Tibial artery (tissue), 4 donors: ENCODE measurements around the gene GPR68.
A peak's percentile ranks its signal among the peaks of the same experiment; 100 is the strongest.

Experiments used
- DNase-seq, 2 donors: peaks; one replicate each; pipeline ENCODE4 v3.0.0-alpha.2; 2019
- H3K27ac ChIP-seq, 2 donors: fragments of 200-600 bp; sonication (generic) in 1 of 2; 1 replicate in 1 of 2; 2 replicates in 1 of 2; pipeline ENCODE4 v1.5.1; 2018 to 2019; ENCODE audit warnings: mild to moderate bottlenecking in 1 of 2
- H3K27me3 ChIP-seq, 2 donors: fragments of 200-600 bp; sonication (generic) in 1 of 2; one replicate each; pipeline versions ENCODE4 v1.5.1 to v1.6.0; 2016 to 2019
- H3K36me3 ChIP-seq, 3 donors: fragments of 200-600 bp; sonication (generic) in 2 of 3; one replicate each; pipeline ENCODE4 v1.5.1; 2016 to 2019; ENCODE audit warnings: mild to moderate bottlenecking in 2 of 3
- H3K4me1 ChIP-seq, 4 donors: fragments of 200-600 bp; sonication (generic) in 2 of 4; 1 replicate in 3 of 4; 2 replicates in 1 of 4; pipeline ENCODE4 v1.5.1; 2016 to 2019
- H3K4me3 ChIP-seq, 2 donors: fragments of 200-600 bp; sonication (generic) in 1 of 2; 1 replicate in 1 of 2; 2 replicates in 1 of 2; pipeline ENCODE4 v1.5.1; 2018 to 2019; ENCODE audit warnings: mild to moderate bottlenecking in 2 of 2
- H3K9me3 ChIP-seq, 3 donors: fragments of 200-600 bp; sonication (generic) in 1 of 3; one replicate each; pipeline ENCODE4 v1.5.1; 2016 to 2019
- CTCF ChIP-seq, 2 experiments: fragments of 200-600 bp in 1 of 2; fragments of 450-650 bp in 1 of 2; IDR thresholded peaks; one replicate each; pipeline ENCODE4 v1.5.1; 2017 to 2019; ENCODE audit warnings: antibody characterized with exemption in 2 of 2, mild to moderate bottlenecking in 1 of 2, moderate library complexity in 1 of 2
- intact Hi-C: fragments of 100-400 bp; cut with DNase I; formaldehyde crosslinking; loops from one replicate; pipeline ENCODE4 v1.15.0; 2023; ENCODE audit warnings: low total_unique reads

The GPR68 gene

GRCh38 chr14:91244501-91244901 is at the start of gene GPR68:
TSS of gene GPR68 (minus strand) at chr14:91244704. CDS start at chr14:91235050, 9,654 bp downstream.
- no peaks in the 10 kb centered on the region for H3K27me3 ChIP-seq
- TF ChIP-seq CTCF (IDR thresholded peaks at IDR 0.05), result no peak
- no peaks in the 10 kb centered on the region for H3K9me3 ChIP-seq
- intact Hi-C loops, result no loop called here
- H3K4me3 ChIP-seq, result no peak within 1 kb of the TSS
- H3K36me3 ChIP-seq, result no peaks in the 10 kb centered on the region
- no peak within 1 kb of the TSS for H3K27ac ChIP-seq
- DNase-seq, result peak; percentile 70 to 77
- H3K4me1 ChIP-seq, result peaks cover 0 to 18% (median 0%) of the 10 kb centered on the region in 4 donors

GRCh38 chr14:91294153-91294552 is 49.6 kb upstream of the GPR68 start:
- Histone ChIP-seq H3K4me1 (peaks cover 0 to 7% (median 3%) of the 10 kb centered on the region in 4 donors), H3K4me3 (no peak overlapping the region), H3K36me3 (no peaks in the 10 kb centered on the region), H3K9me3 (no peaks in the 10 kb centered on the region), H3K27me3 (peaks cover 0 to 16% of the 10 kb centered on the region in 2 donors), H3K27ac (no peak overlapping the region)
- no peak for TF ChIP-seq CTCF (IDR thresholded peaks at IDR 0.05)
- intact Hi-C loops, result no loop called here
- no peak for DNase-seq

DNA sequence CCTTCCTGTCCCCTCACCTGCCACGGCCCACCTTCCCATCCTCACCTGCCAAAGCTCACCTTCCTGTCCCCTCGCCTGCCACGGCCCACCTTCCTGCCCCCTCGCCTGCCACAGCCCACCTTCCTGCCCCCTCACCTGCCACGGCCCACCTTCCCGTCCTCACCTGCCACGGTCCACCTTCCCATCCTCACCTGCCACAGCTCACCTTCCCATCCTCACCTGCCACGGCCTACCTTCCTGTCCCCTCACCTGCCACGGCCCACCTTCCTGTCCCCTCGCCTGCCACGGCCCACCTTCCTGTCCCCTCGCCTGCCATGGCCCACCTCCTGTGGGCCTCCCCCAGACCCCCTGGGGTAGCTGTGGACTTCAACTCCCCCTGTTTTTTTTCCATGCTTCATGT is 48.8 kb upstream of the GPR68 start:
- Histone ChIP-seq H3K4me3 (no peak overlapping the region), H3K4me1 (peaks cover 0 to 6% (median 3%) of the 10 kb centered on the region in 4 donors), H3K27ac (no peak overlapping the region), H3K36me3 (no peaks in the 10 kb centered on the region), H3K27me3 (peaks cover 0 to 16% of the 10 kb centered on the region in 2 donors), H3K9me3 (no peaks in the 10 kb centered on the region)
- intact Hi-C loops, result no loop called here
- no peak for TF ChIP-seq CTCF (IDR thresholded peaks at IDR 0.05)
- DNase-seq, result no peak

DNA sequence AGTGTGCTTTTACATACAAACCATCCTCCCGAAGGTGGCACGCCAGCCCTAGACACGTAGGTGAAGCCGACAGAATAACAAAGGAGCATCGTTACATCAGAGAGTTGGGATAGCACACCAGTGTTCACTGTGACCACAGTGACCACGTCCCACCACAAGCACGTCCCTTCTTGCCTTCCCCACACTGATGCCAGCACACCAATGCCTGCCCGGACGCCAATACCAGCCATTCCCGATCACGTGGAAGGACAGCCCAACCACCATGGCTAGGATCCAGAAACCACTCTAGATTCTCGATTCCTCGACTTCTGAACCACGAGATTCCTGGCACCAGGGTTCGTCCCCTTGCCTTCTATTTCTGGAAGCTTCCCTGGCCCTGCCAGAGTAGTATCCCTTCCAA is 48.0 kb upstream of the GPR68 start:
- TF ChIP-seq CTCF (IDR thresholded peaks at IDR 0.05), result no peak
- H3K36me3 ChIP-seq, result no peaks in the 10 kb centered on the region
- intact Hi-C loops, result no loop called here
- no peak overlapping the region for H3K4me3 ChIP-seq
- H3K9me3 ChIP-seq, result no peaks in the 10 kb centered on the region
- DNase-seq, result no peak
- peaks cover 0 to 6% (median 3%) of the 10 kb centered on the region in 4 donors for H3K4me1 ChIP-seq
- H3K27me3 ChIP-seq, result peaks cover 0 to 16% of the 10 kb centered on the region in 2 donors
- H3K27ac ChIP-seq, result no peak overlapping the region

GRCh38 chr14:91291786-91292405 is 47.4 kb upstream of the GPR68 start:
- intact Hi-C loops, result no loop called here
- H3K9me3 ChIP-seq, result no peaks in the 10 kb centered on the region
- no peak overlapping the region for H3K4me3 ChIP-seq
- H3K4me1 ChIP-seq, result peaks cover 0 to 6% (median 3%) of the 10 kb centered on the region in 4 donors
- H3K36me3 ChIP-seq, result no peaks in the 10 kb centered on the region
- H3K27ac ChIP-seq, result no peak overlapping the region
- no peak for DNase-seq
- H3K27me3 ChIP-seq, result peaks cover 0 to 11% of the 10 kb centered on the region in 2 donors
- no peak for TF ChIP-seq CTCF (IDR thresholded peaks at IDR 0.05)
